ENCODE results near the gene PA2G4.
"Not testable (repeated sequence)": the region's sequence is repeated elsewhere in the genome, so short reads cannot be mapped to it uniquely, and the experiment has no call there.

PA2G4 gene

DNA sequence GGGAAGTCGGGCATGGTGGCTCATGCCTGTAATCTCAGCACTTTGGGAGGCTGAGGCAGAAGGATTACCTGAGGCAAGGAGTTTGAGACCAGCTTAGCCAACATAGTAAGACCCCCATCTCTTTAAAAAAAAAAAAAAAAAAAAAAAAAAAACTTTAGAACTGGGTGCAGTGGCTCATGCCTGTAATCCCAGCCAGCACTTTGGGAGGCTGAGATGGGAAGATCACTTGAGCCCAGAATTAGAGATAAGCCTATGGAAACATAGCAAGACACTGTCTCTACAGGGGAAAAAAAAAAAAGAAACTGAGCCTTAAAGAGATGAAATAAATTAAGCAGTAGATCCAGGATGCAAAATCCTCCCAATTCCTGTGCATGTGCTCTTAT is 1.7 kb upstream of the PA2G4 start:
- DNase-seq = no peak

DNA sequence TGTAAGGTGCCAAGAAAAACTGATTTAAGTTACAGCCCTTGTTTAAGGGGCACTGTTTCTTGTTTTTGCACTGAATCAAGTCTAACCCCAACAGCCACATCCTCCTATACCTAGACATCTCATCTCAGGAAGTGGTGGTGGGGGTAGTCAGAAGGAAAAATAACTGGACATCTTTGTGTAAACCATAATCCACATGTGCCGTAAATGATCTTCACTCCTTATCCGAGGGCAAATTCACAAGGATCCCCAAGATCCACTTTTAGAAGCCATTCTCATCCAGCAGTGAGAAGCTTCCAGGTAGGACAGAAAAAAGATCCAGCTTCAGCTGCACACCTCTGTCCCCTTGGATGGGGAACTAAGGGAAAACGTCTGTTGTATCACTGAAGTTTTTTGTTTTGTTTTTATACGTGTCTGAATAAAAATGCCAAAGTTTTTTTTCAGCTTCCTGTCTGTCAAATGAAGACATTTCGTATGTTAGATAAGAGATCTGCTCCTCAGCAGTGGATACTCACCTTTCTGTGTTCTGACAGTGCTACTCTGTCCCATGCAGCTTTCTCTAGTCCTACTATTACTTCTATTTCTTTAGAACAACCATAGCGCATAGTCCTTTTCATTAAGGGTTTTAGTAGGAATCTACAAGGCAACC is 1.2 kb upstream of the PA2G4 start:
- DNase-seq = no peak

DNA sequence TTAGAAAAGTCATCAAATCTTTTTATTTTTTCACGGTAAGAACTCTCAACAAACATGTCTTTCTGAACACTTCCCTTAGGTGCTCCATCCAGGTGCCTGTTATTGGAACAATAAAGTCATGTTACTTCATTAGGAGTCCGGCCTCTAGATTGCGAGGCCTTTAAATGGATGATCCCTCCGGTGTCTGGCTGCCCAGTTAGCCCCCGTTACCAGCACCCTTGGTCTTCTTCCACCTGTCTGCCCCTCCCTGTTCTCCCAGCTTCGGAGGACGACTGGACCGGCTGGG is 593 bp upstream of the PA2G4 start:
- no peak for DNase-seq

DNA sequence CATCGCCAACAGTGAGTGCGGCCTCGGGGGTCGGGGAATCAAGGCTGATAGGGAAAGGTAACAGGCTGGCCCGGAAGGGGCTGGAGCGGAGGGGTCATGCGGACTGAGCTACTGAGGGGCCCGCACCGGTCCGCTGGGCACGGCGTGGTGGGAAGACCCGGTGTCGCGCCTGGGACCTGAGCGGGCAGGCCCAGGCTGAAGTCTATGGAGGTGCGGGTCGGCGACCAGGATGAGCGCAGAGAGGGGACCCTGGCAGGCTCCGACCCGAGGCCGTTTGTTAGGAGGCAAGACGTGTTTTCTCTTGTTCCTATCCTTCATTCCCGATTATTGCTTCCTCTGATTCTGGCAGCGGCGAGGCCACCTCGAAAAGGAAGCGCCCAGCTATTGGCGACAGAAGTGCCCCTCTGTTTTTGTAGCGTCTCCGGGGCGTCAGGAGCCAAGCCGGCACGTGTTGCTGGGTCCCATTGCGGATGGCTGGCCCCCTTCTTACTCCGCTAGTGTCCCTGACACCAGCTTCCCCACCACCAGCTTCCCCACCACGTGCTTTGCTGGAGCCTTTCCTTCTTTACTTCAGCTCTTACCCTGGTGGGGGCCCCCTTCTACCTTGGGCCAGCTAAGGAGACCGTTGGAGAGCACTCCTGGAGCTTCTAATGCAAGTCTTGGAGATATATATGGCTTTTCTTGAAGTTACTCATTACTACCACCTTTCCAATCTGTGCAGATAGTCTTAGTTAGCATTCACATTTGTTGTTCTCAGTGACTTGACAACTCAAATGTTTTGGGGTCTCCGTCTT is 653 bp downstream of the PA2G4 start:
- no peak for DNase-seq

DNA sequence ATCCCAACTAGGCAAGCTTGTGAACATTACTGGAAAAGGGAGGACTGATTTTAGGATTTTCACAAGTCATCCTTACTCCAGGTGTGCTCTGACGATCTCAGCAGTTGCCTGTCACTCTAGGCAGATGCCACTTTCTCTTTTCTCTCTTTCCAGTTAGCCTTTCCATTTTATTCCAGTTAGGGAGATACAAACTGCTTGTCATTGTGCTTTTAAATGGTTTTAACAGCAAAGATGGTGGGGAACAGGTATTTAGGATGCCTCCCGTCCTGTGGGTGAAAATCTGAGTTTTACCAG is 1.2 kb downstream of the PA2G4 start:
- no peak for DNase-seq

DNA sequence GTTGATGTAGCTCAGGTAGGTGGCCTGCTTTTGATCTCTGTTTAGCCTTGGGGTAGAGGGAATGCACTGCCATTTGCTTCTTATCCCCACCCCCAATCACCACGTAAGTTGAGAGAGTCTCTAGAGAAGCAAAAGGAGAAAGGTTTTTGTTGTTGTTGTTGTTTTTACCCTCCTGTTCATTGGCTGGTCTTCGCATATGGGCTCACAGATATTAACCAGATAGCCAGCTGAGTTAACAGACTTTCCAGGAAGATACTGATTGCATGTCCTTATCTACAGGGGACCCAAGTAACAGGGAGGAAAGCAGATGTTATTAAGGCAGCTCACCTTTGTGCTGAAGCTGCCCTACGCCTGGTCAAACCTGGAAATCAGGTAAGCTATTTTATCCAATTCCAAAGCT is 2.9 kb downstream of the PA2G4 start:
- DNase-seq = no peak

DNA sequence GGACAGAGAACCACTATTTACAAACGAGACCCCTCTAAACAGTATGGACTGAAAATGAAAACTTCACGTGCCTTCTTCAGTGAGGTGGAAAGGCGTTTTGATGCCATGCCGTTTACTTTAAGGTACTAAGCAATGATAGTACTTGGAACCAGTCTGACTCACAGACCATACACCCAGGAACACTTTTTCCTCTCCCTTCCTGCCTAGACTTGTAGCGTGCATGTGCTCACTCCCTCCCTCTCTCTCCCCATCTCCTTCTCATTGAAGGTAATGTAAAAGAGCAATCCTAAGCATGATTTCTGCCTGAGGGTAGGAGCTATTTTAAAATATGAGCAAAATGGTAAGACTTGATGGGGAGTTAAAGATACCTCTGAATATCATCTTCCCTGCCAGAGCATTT is 6.2 kb downstream of the PA2G4 start:
- DNase-seq = no peak

DNA sequence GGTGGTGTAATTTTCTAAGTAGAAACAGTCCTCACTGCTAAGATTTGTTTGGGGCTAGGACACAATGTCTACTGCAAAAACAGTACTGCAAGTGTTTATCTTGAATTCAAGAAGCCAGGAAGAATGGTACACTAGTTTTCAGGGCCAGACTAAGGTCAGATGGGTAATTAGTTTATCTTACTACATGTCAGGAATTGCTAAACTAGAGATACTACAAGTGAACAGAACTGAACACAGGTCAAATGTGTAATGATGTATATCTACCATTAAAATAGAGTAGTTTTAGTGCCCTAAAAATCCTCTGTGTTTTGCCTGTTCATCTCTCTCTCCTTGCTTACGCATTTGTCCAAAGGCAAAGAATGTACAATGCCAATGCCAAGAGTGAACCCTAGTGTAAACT is 9.7 kb downstream of the PA2G4 start:
- no peak for DNase-seq

DNA sequence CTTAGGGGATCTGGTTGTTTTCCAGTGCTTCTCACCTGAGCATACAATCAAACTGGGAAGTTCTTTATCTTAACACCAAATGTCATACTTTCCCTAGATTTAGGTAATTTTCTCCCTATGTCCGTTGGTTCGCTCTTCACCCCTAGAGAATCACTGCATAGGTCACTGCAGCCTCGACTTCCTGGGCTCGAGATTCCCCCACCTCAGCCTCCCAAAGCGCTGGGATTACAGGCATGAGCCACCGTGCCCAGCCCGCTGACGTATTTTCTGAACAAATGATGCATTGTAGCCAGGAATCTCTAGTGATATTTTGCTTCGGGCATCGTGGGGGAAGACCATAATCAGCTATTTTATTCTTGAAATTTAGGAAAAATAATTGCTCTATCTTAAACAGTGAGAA is 11.0 kb downstream of the PA2G4 start:
- no peak for DNase-seq

DNA sequence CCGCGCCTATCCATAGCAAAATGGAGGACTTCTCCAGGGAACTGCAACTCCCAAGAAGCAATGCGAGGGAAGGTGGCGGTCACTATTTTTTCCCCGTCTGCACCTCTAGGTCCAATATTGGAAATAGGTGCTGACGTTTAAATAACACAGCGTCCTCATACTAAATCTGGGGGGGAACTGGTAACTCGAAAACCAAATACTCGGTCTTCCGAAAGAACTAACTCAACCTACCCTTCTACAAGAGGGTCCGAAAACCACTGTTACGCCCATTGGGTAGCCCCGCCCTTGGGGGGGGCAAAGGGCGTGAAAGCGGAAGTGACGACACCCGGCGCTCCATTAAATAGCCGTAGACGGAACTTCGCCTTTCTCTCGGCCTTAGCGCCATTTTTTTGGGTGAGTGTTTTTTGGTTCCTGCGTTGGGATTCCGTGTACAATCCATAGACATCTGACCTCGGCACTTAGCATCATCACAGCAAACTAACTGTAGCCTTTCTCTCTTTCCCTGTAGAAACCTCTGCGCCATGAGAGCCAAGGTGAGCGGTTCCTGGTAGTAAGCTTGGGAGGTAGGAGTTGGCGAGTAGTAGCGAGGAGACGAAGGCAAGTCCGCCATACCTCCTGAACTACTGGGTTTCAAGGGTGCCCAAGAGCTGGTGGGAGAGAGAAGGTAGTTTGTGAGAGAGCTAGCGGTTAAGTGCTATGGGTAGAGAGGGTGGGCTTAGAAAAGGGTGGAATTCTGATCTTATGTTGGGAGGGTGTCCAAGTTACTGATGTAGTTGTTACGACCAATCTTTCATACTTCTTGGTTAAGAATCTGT is 12.1 kb downstream of the PA2G4 start, which contains the start of gene RPL41:
Gene RPL41, plus strand, starts transcription at position 367 of the 815 bp plus-strand sequence.
- peak; percentile 94 for DNase-seq

DNA sequence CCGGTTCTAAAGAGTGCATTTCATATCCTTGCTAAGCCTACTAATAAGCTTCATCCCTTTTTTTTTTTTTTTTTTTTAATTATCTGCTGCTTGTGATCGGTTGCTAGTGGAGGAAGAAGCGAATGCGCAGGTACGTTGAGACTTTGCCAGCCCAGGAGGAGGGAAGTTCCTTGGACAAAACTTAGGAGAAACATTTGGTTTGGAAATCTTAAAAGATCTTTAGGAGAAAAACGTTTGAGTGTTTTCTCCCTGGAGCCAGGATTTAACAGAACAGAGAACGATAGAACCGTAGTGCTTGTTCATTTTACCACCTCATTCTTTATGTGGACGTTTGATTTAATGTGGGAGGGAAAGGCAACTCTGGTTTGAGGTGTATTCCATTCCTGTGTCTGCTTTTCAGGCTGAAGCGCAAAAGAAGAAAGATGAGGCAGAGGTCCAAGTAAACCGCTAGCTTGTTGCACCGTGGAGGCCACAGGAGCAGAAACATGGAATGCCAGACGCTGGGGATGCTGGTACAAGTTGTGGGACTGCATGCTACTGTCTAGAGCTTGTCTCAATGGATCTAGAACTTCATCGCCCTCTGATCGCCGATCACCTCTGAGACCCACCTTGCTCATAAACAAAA is 12.8 kb downstream of the PA2G4 start:
- not testable (repeated sequence) for DNase-seq

DNA sequence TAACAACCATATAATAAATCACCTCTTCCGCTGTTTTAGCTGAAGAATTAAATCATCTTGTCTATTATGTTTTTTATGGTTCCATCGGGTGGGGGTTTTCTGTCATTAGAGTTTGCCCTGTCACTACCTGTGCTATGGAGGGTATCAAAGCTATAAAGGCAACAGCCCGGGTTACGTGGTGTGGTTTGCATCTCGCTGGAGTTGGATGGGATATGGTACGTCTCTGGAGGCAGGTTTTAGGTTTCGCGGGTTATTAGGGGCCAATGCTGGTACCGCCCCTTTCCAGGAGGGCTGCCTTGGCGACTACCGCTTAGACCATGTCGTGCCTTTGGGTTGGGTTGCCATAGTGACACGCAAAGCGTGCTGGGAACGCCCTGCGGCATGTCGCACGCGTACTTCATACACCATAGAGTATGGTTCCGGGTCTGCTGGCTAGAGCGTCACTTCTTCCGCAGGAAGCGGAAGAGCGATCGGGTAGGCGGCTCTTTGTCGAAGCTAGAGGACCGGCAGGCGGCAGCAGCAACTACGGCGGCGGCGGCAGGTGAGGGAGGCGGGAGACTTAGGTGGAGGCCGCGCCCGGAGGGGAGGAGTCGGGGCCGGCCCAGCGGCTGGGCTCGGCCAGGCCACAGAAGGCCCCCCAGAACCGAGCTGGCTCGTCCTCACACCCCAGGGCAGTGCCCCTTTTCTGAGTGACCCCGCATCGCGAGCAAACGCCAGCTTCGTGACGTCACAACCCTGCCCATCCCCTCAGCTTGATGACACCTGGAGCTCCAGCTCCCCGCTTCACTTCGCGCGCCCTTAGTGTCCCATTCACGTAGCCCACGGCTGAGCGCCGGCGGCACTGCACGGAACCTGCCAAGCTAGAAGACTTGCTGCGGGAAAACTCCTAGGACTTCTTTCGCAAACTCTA is 13.7 kb downstream of the PA2G4 start, which contains the start of gene ZC3H10:
Gene ZC3H10, plus strand, starts transcription at position 489 of the 910 bp plus-strand sequence. CDS start 2,297 bp downstream, outside the sequence.
- peak; percentile 96 for DNase-seq

DNA sequence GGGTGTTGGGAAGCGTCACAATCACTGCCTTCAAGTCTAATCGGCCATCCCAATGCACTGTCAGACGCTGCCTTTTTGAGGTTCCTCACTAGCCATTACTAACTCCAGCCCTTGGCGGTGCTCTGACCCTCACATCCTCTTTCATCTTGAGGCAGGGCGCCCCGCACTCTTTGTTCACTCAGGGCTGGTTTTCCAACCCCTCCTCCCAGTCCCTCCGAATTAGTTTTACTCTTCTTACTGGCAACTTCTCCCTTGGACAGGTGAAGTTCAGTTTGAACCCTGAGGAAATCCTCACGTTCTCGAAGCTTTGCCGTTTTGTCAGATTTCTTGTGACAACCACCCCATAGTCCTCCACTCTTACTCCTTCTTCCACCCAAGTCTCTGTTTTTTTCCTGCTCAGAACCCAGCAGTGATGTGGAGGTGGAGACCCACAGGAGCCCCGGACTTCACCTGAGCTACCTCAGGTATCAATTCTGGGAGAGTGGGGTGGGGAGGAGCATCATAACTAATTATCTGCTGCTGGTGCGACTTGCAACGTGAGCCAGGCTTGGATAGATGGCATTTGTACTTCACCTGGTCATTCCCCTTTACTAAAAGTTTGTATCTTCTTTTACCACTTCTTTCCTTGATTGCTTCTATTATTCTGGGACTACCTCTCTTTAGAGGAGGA is 14.5 kb downstream of the PA2G4 start:
- no peak for DNase-seq

DNA sequence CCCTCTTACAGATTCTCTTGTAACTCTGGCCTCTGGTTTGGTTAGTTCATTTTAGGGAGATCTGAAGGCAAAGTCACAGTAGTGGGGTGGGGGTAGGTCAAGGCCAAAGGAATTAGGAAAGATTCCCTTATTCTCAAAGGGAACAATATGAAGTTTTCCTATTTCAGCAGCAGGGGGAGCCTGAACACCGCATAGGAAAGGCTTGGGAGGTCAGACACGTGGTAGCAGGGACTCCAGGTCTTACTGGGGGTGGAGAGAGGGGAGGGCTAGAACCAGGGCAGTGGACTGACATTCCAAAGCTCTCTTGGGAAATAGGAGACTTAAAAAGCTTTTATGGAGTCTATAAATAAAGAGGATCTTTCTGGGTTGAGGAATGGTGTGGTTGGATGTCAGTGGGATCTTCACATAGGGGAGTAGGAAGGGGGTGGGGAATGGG is 15.0 kb downstream of the PA2G4 start:
- DNase-seq = peak; percentile 79

DNA sequence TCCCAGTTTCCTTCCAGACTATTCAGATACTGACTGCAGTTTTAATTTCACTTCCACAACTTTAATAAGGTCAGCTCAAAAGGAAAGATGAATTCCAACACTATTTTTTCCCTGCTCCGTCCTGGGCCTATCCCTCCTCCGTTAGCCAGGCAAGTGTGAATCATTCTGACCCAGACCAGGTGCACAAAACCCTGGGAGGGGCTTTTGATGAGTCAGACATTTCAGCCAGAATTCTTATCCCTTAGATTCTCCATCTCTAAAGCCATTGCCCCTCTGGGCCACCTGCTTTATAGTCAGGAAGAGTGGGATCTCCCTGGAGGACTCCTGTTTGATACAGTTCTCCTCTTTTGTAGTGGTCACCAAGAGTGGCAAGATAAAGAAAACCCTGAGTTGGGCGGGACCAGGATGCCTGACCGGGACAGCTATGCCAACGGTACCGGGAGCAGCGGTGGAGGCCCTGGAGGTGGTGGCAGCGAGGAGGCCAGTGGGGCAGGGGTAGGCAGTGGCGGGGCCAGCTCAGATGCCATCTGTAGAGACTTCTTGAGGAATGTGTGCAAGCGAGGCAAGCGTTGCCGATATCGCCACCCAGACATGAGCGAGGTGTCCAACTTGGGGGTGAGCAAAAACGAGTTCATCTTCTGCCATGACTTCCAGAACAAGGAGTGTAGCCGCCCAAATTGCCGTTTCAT is 15.9 kb downstream of the PA2G4 start:
- DNase-seq = no peak

DNA sequence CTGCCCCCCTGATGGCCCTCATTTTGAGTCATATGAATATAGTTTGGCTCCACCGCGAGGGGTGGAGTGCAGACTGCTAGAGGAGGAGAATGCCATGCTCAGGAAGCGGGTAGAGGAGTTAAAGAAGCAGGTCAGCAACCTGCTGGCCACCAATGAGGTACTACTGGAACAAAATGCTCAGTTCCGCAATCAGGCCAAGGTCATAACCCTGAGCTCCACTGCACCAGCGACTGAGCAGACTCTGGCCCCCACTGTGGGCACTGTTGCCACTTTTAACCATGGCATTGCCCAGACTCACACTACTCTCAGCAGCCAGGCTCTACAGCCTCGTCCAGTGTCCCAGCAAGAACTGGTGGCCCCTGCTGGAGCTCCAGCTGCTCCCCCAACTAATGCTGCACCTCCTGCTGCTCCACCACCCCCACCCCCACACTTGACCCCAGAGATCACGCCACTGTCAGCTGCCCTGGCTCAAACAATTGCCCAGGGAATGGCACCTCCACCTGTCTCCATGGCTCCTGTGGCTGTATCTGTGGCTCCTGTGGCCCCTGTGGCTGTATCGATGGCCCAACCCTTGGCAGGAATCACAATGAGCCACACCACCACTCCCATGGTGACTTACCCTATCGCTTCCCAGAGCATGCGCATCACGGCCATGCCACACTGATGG is 17.0 kb downstream of the PA2G4 start:
- no peak for DNase-seq

DNA sequence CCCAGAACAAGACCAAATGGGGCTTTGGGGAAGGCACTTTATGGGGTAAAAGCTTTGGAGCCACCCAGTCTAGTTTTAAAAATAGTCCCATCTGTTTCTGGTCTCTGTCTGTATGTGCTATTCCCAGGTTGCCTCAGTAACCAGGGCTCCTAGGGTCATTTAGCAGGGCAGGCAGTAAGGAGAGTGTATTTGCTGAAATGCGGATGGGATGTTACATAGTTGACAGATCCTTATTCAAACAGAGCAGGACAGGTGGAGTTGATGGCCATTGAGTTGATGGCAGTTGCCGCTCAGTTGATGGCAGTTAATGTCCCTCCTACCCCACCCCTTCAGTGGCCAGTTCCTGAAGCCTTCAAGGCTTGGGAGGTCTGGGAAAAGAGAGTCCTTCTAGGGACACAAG is 18.3 kb downstream of the PA2G4 start:
- peak; percentile 13 for DNase-seq

DNA sequence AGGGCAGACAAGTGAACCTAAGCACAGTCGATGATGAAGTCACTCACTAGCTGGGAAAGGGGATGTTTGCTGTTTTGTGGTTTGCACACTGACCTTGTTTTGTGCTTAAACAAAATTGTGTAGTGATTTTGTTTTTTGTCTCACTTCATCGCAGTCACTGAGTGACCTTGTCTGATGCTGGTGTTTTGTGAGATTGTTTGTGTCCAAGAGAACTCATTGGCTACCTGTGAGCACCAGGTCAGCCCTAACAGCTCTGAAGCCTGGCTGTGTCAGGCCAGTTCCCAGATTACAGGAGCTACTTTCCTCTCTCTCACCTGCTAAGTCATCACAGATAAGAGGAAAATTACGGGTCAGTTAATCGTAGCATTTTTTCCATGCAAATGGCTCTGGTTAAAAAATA is 19.8 kb downstream of the PA2G4 start:
- DNase-seq = no peak

DNA sequence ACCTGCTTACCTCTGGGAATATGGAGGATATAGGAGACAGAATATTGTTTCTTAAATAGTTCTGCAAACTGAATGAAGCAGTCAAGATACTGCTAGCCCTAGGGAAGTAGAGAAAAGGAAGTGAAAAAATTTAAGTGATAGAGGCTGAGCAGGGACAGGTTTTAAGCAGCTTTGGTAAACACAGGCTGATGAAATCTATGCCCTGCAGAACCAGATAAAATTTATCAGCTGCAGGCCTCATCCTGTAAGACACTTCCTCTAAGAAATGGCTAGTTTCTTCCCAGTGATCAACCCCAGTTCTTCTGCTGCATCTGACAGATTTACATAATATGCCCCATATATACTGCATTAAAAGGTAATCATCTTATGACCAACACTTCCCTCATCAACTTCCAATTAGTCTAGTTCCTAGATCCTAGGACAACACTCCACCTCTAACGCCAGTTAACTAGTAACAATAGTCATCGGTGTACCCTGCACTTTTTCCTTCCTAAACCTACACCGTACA is 22.4 kb downstream of the PA2G4 start:
- DNase-seq = no peak

DNA sequence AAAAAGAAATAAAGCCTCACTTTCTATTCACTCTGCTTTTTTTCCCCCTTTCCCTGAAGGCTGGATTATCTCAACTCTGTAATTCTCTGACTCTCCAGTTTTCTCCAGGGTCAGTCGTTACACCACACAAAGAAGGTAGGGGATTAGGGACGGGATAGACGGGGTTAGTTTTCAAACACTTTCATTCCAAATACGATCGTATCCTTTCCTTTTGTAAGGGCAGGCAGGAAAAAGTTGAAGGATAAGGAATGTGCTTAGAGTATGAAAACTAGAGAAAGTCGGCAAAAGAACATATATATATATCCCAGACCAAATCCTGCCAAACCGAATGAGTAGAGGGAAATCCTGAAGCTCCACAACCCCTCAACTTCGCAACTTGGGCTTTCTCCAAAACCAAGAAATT is 23.1 kb downstream of the PA2G4 start:
- DNase-seq = no peak

Measured in NCI-H1694 (cell line).